Transverse colon (tissue), 4 donors: ENCODE results near the gene ACACA. TPM values are rescaled to one million over a fixed set of nuclear protein-coding genes. Genes with fewer than 3 reads are reported as not detected.

Source experiments
- DNase-seq: peaks from one replicate; pipeline ENCODE4 v3.0.0-alpha.2; 2019
- H3K27ac ChIP-seq, 4 donors: fragments of 200-600 bp; sonication (generic); 2 replicates each; pipeline ENCODE4 v1.5.1; 2016 to 2018; ENCODE audit warnings: inconsistent platforms in 4 of 4
- H3K27me3 ChIP-seq: fragments of 200-600 bp; sonication (generic); 2 replicates; pipeline ENCODE4 v1.5.1; 2017; ENCODE audit warnings: inconsistent platforms
- H3K36me3 ChIP-seq, 4 donors: fragments of 200-600 bp; sonication (generic); 2 replicates each; pipeline ENCODE4 v1.5.1; 2017 to 2019; ENCODE audit warnings: inconsistent platforms in 4 of 4
- H3K4me1 ChIP-seq, 4 donors: fragments of 200-600 bp; sonication (generic); 2 replicates each; pipeline ENCODE4 v1.5.1; 2017 to 2020; ENCODE audit warnings: inconsistent platforms in 4 of 4
- H3K4me3 ChIP-seq, 4 donors: fragments of 200-600 bp; sonication (generic); 1 replicate in 1 of 4; 2 replicates in 3 of 4; pipeline versions ENCODE4 v1.5.1 to v1.6.1; 2017 to 2019; ENCODE audit warnings: inconsistent platforms in 4 of 4
- H3K9me3 ChIP-seq, 2 donors: fragments of 200-600 bp; sonication (generic); 2 replicates each; pipeline ENCODE4 v1.5.1; 2017 to 2019; ENCODE audit warnings: inconsistent platforms in 2 of 2
- CTCF ChIP-seq, 5 experiments: fragments of 200-600 bp in 3 of 5; fragments of 450-650 bp in 2 of 5; sonication (generic) in 3 of 5; IDR thresholded peaks; 1 replicate in 2 of 5; 2 replicates in 3 of 5; pipeline ENCODE4 v1.5.1; 2016 to 2017; ENCODE audit warnings: antibody characterized with exemption in 5 of 5, inconsistent platforms in 3 of 5, mild to moderate bottlenecking in 2 of 5, moderate library complexity in 1 of 5
- EP300 ChIP-seq: sonication (generic); formaldehyde crosslinking; IDR thresholded peaks from one replicate; pipeline ENCODE4 v1.6.1; 2017; ENCODE audit warnings: antibody characterized with exemption, low read depth
- POLR2A ChIP-seq: fragments of 450-650 bp; IDR thresholded peaks from one replicate; pipeline ENCODE4 v1.6.1; 2016; ENCODE audit warnings: antibody characterized with exemption, mild to moderate bottlenecking, moderate library complexity
- POLR2AphosphoS5 ChIP-seq, 3 donors: sonication (generic); formaldehyde crosslinking; IDR thresholded peaks; one replicate each; pipeline ENCODE4 v1.6.1; 2016; ENCODE audit warnings: antibody characterized with exemption in 3 of 3
- WGBS, 2 donors: methylation state at CpG; one replicate each; pipeline ENCODE4 v1.1.5; 2018; ENCODE audit warnings: low coverage in 1 of 2; 5-methylcytosine and 5-hydroxymethylcytosine counted together
- in situ Hi-C, 4 donors: fragments of 200-750 bp; cut with MboI; loops; one replicate each; pipeline versions ENCODE4 v1.15.0 to v1.15.1; 2017; ENCODE audit warnings: low sequenced_read_pairs in 3 of 4, low pct_ligation_motif_present in 1 of 4, low pct_unique_long_range_greater_than_20kb in 1 of 4
- intact Hi-C: fragments of 100-400 bp; cut with DNase I; formaldehyde crosslinking; loops from one replicate; pipeline ENCODE4 v1.15.1; 2023; ENCODE audit warnings: low total_unique reads
- total RNA-seq, 4 donors: library from RNA; depleted of rRNA; stranded (reverse); fragments of >200 nt; gene quantifications; one replicate each; pipeline ENCODE4 v1.1.0, GENCODE V29; 2016

Gene ACACA
- total RNA-seq, 4 donors from 2014 or later = 21.7 to 173 (median 23.9) TPM

- no peaks in the 10 kb centered on the region for H3K9me3 ChIP-seq
- DNase-seq = no peak
- TF ChIP-seq CTCF (IDR thresholded peaks at IDR 0.05) (no peak), EP300 (no peak), POLR2AphosphoS5 (IDR thresholded peaks at IDR 0.05) (no peak), POLR2A (no peak)
- no peaks in the 10 kb centered on the region for H3K4me1 ChIP-seq
- in situ Hi-C loops (loop anchor here in 1 of 4 donors (25.0 kb wide), 1 partner anchor 103 kb away; no protein-coding TSS in a partner anchor), intact Hi-C loops (no loop called here)
- no peak overlapping the region for H3K4me3 ChIP-seq
- peaks cover 0 to 35% (median 2%) of the 10 kb centered on the region in 4 donors for H3K36me3 ChIP-seq
- H3K27ac ChIP-seq = no peak overlapping the region
- no peaks in the 10 kb centered on the region for H3K27me3 ChIP-seq
- 96 to 97% methylated on average over 5 of the region's 5 CpGs for WGBS, 2 donors
These were observed 297.5 kb downstream of the ACACA start for GRCh38 chr17:37109106-37109505.

GRCh38 chr17:37107406-37108083 is 299.1 kb downstream of the ACACA start:
- in situ Hi-C loops (loop anchor here in 1 of 4 donors (25.0 kb wide), 1 partner anchor 105 kb away; no protein-coding TSS in a partner anchor), intact Hi-C loops (no loop called here)
- H3K4me1 ChIP-seq = no peaks in the 10 kb centered on the region
- H3K36me3 ChIP-seq = peaks cover 0 to 28% (median 2%) of the 10 kb centered on the region in 4 donors
- DNase-seq = no peak
- H3K4me3 ChIP-seq = no peak overlapping the region
- no peaks in the 10 kb centered on the region for H3K9me3 ChIP-seq
- 74 to 93% methylated on average over 3 to 7 of the region's 7 CpGs for WGBS, 2 donors
- no peak for TF ChIP-seq EP300
- TF ChIP-seq POLR2A = no peak
- no peak for TF ChIP-seq CTCF (IDR thresholded peaks at IDR 0.05)
- no peak for TF ChIP-seq POLR2AphosphoS5 (IDR thresholded peaks at IDR 0.05)
- no peak overlapping the region for H3K27ac ChIP-seq
- H3K27me3 ChIP-seq = no peaks in the 10 kb centered on the region

- no peak for TF ChIP-seq POLR2A
- TF ChIP-seq EP300 = no peak
- no peak for TF ChIP-seq POLR2AphosphoS5 (IDR thresholded peaks at IDR 0.05)
- no peak for TF ChIP-seq CTCF (IDR thresholded peaks at IDR 0.05)
- 97 to 100% methylated on average over 1 of the region's 1 CpG for WGBS, 2 donors
- Histone ChIP-seq H3K27me3 (no peaks in the 10 kb centered on the region), H3K9me3 (no peaks in the 10 kb centered on the region), H3K4me1 (no peaks in the 10 kb centered on the region), H3K27ac (no peak overlapping the region), H3K4me3 (no peak overlapping the region), H3K36me3 (peaks cover 0 to 15% (median 1%) of the 10 kb centered on the region in 4 donors)
- intact Hi-C loops = no loop called here
- no peak for DNase-seq
- in situ Hi-C loops = loop anchor here in 1 of 4 donors (25.0 kb wide), 1 partner anchor 106 kb away; no protein-coding TSS in a partner anchor
These were observed 300.6 kb downstream of the ACACA start for GRCh38 chr17:37106049-37106448.

GRCh38 chr17:37103231-37103630 is 303.4 kb downstream of the ACACA start:
- H3K27me3 ChIP-seq = no peaks in the 10 kb centered on the region
- no peaks in the 10 kb centered on the region for H3K36me3 ChIP-seq
- intact Hi-C loops (no loop called here), in situ Hi-C loops (loop anchor here in 1 of 4 donors (25.0 kb wide), 1 partner anchor 109 kb away; no protein-coding TSS in a partner anchor)
- H3K9me3 ChIP-seq = no peaks in the 10 kb centered on the region
- 90 to 97% methylated on average over 4 of the region's 4 CpGs for WGBS, 2 donors
- no peak overlapping the region for H3K4me3 ChIP-seq
- no peak for TF ChIP-seq EP300
- TF ChIP-seq CTCF (IDR thresholded peaks at IDR 0.05) = no peak
- TF ChIP-seq POLR2AphosphoS5 (IDR thresholded peaks at IDR 0.05) = no peak
- TF ChIP-seq POLR2A = no peak
- H3K4me1 ChIP-seq = no peaks in the 10 kb centered on the region
- H3K27ac ChIP-seq = no peak overlapping the region
- no peak for DNase-seq
